Measurements from ENCODE around the gene ZNF276.

- TF ChIP-seq POLR2A (IDR thresholded peaks at IDR 0.05) (peak; percentile 34), CTCF (IDR thresholded peaks at IDR 0.05) (peak in 1 of 5 experiments; percentile 11), POLR2AphosphoS5 (IDR thresholded peaks at IDR 0.05) (peak in 2 of 3 donors; percentile 59 to 75), EP300 (IDR thresholded peaks at IDR 0.05; ENCODE audit: low read depth) (no peak)
Measured at GRCh38 chr16:89720813-89721545, at the start of gene ZNF276, which contains the start of gene VPS9D1.
